Neuronal stem cell (in vitro differentiated cells): ENCODE measurements around the gene SNX24. TPM values are rescaled to one million over a fixed set of nuclear protein-coding genes. Genes with fewer than 3 reads are reported as not detected.

Experiments used
- DNase-seq: peaks from one replicate; pipeline ENCODE4 v3.0.0-alpha.2; 2013; ENCODE audit warnings: low spot score
- H2AFZ ChIP-seq: one replicate; pipeline ENCODE4 v1.6.1; 2013; ENCODE audit warnings: mild to moderate bottlenecking, low read length, inconsistent platforms
- H2AK5ac ChIP-seq: 2 replicates; pipeline ENCODE4 v1.6.1; 2013; ENCODE audit warnings: low read depth, mild to moderate bottlenecking, inconsistent platforms, low read length, moderate library complexity, mixed read lengths
- H2BK120ac ChIP-seq: 2 replicates; pipeline ENCODE4 v1.6.1; 2013; ENCODE audit warnings: low read depth, mild to moderate bottlenecking, inconsistent platforms, low read length, moderate library complexity, mixed read lengths
- H2BK12ac ChIP-seq: one replicate; pipeline ENCODE4 v1.6.1; 2013; ENCODE audit warnings: low read length, inconsistent platforms
- H2BK15ac ChIP-seq: 2 replicates; pipeline ENCODE4 v1.6.1; 2013; ENCODE audit warnings: mild to moderate bottlenecking, low read length, inconsistent platforms, mixed read lengths
- H2BK5ac ChIP-seq: one replicate; pipeline ENCODE4 v1.6.1; 2013; ENCODE audit warnings: inconsistent platforms, mild to moderate bottlenecking, low read length, moderate library complexity
- H3K14ac ChIP-seq: one replicate; pipeline ENCODE4 v1.6.1; 2013; ENCODE audit warnings: low read length, inconsistent platforms
- H3K18ac ChIP-seq: 2 replicates; pipeline ENCODE4 v1.6.1; 2013; ENCODE audit warnings: low read length, inconsistent platforms
- H3K23ac ChIP-seq: 2 replicates; pipeline ENCODE4 v1.6.1; 2013; ENCODE audit warnings: low read depth, mild to moderate bottlenecking, mixed read lengths, low read length, inconsistent platforms; ENCODE audit not compliant: poor library complexity
- H3K27ac ChIP-seq: replicated peaks from 3 replicates; pipeline ENCODE4 v1.5.1; 2013; ENCODE audit warnings: low read length, inconsistent platforms
- H3K27me3 ChIP-seq, 3 experiments: 2 replicates each; pipeline ENCODE4 v1.6.1; 2013; ENCODE audit warnings: low read length in 3 of 3, mild to moderate bottlenecking in 2 of 3, inconsistent platforms in 1 of 3, low read depth in 1 of 3, mixed read lengths in 1 of 3, moderate library complexity in 1 of 3; ENCODE audit not compliant: control insufficient read depth in 3 of 3, insufficient read depth in 3 of 3
- H3K36me3 ChIP-seq, 2 donors: replicated peaks in 1 of 2; 2 replicates each; pipeline ENCODE4 v1.6.1; 2013; ENCODE audit warnings: low read length in 2 of 2; ENCODE audit not compliant: control insufficient read depth in 2 of 2, insufficient read depth in 2 of 2
- H3K4ac ChIP-seq: 2 replicates; pipeline ENCODE4 v1.6.1; 2013; ENCODE audit warnings: inconsistent platforms, mild to moderate bottlenecking, low read length, moderate library complexity
- H3K4me1 ChIP-seq, 2 donors: 1 replicate in 1 of 2; 2 replicates in 1 of 2; pipeline ENCODE4 v1.6.1; 2013; ENCODE audit warnings: low read length in 2 of 2, low read depth in 1 of 2; ENCODE audit not compliant: control insufficient read depth in 2 of 2, insufficient read depth in 1 of 2
- H3K4me2 ChIP-seq: one replicate; pipeline ENCODE4 v1.6.1; 2013; ENCODE audit warnings: mild to moderate bottlenecking, low read length, inconsistent platforms; ENCODE audit not compliant: insufficient read depth, poor library complexity, severe bottlenecking
- H3K4me3 ChIP-seq, 2 donors: 2 replicates each; pipeline ENCODE4 v1.5.1; 2013; ENCODE audit warnings: low read length in 2 of 2, mild to moderate bottlenecking in 2 of 2, inconsistent platforms in 1 of 2, moderate library complexity in 1 of 2
- H3K79me1 ChIP-seq: one replicate; pipeline ENCODE4 v1.6.1; 2013; ENCODE audit warnings: low read depth, mild to moderate bottlenecking, inconsistent platforms, low read length, moderate library complexity
- H3K9ac ChIP-seq: one replicate; pipeline ENCODE4 v1.6.1; 2013; ENCODE audit warnings: mild to moderate bottlenecking, low read depth, low read length, inconsistent platforms; ENCODE audit not compliant: poor library complexity
- H3K9me3 ChIP-seq, 2 donors: replicated peaks in 1 of 2; 2 replicates each; pipeline versions ENCODE3 to v1.6.1; 2013; ENCODE audit warnings: low read length in 2 of 2, mild to moderate bottlenecking in 2 of 2, inconsistent platforms in 1 of 2, low read depth in 1 of 2, mixed read lengths in 1 of 2, moderate library complexity in 1 of 2; ENCODE audit not compliant: control insufficient read depth in 2 of 2, insufficient read depth in 1 of 2
- H4K8ac ChIP-seq: one replicate; pipeline ENCODE4 v1.6.1; 2013; ENCODE audit warnings: low read depth, mild to moderate bottlenecking, inconsistent platforms, low read length, moderate library complexity
- H4K91ac ChIP-seq: one replicate; pipeline ENCODE4 v1.6.1; 2013; ENCODE audit warnings: low read length, low read depth, mild to moderate bottlenecking, inconsistent platforms; ENCODE audit not compliant: poor library complexity
- WGBS, 2 donors: extraction: QIAGEN DNeasy Blood & Tissue Kit; methylation state at CpG; one replicate each; pipeline ENCODE4 v1.1.7; 2013; ENCODE audit warnings: missing lambda C conversion rate in 2 of 2, mixed read lengths in 1 of 2; ENCODE audit not compliant: insufficient read length in 2 of 2, insufficient replicate concordance in 1 of 2; ENCODE audit errors: extremely low coverage in 2 of 2; 5-methylcytosine and 5-hydroxymethylcytosine counted together
- small RNA-seq: library from polyadenylated mRNA; stranded (forward); fragments of <200 nt; extraction: miRNeasy Mini kit (QIAGEN cat#:217004); gene quantifications from one replicate; pipeline ENCODE3, GENCODE V24; 2013; ENCODE audit not compliant: insufficient read depth

The SNX24 gene

DNA sequence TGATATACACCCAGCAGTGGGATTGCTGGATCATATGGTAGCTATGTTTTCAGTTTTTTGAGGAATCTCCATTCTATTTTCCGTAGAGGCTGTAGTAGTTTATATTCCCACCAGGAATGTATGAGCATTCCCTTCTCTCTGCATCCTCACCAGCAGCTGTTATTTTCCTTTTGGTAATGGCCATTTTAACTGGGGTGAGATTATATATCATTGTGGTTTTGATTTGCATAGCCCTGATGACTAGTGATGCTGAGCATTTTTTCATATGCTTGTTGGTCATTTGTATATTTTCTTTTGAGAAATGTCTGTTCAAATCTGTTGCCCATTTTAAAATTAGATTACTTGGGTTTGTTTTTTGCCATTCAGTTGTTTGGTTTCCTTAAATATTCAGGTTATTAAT is 202.3 kb downstream of the SNX24 start:
- no peak for DNase-seq
- WGBS, 2 donors = no CpG with 5 or more reads among the region's 1 CpG
- Histone ChIP-seq H3K4me2 (no peak overlapping the region), H3K18ac (no peak overlapping the region), H4K91ac (no peak overlapping the region), H4K8ac (no peak overlapping the region), H3K79me1 (no peaks in the 10 kb centered on the region), H2BK12ac (no peak overlapping the region), H3K27me3 (peaks cover 0 to 30% (median 0%) of the 10 kb centered on the region in 3 experiments), H3K4ac (no peak overlapping the region), H3K9me3 (no peaks in the 10 kb centered on the region), H3K4me3 (no peak overlapping the region), H3K27ac (no peak overlapping the region), H2BK5ac (no peak overlapping the region), H3K4me1 (no peaks in the 10 kb centered on the region), H3K36me3 (no peaks in the 10 kb centered on the region), H2BK15ac (no peak overlapping the region), H2AFZ (no peak overlapping the region), H3K9ac (no peak overlapping the region), H2AK5ac (no peak overlapping the region), H2BK120ac (no peak overlapping the region), H3K23ac (no peak overlapping the region), H3K14ac (no peak overlapping the region)

DNA sequence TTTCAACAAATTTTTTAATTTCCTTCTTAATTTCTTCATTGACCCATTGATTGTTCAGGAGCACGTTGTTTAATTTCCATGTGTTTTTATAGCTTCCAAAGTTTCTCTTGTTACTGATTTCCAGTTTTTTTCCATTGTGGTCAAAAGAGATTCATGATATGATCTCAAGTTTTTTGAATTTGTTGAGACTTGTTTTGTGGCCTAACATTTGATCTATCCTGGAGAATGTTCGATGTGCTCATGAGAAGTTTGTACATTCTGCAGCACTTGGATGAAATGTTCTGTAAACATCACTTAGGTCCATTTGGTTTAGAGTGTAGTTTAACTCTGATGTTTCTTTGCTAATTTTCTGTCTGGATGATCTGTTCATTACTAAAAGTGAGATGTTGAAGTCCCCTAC is 205.8 kb downstream of the SNX24 start:
- Histone ChIP-seq H3K4me1 (no peaks in the 10 kb centered on the region), H2AFZ (no peak overlapping the region), H2BK12ac (no peak overlapping the region), H3K79me1 (no peaks in the 10 kb centered on the region), H3K4ac (no peak overlapping the region), H3K4me3 (no peak overlapping the region), H3K36me3 (no peaks in the 10 kb centered on the region), H3K23ac (no peak overlapping the region), H2AK5ac (no peak overlapping the region), H3K18ac (no peak overlapping the region), H3K9ac (no peak overlapping the region), H2BK15ac (no peak overlapping the region), H3K14ac (no peak overlapping the region), H2BK5ac (no peak overlapping the region), H3K27me3 (peaks cover 0 to 3% (median 0%) of the 10 kb centered on the region in 3 experiments), H3K27ac (no peak overlapping the region), H3K4me2 (no peak overlapping the region), H4K91ac (no peak overlapping the region), H4K8ac (no peak overlapping the region), H3K9me3 (no peaks in the 10 kb centered on the region), H2BK120ac (no peak overlapping the region)
- WGBS, 2 donors = no CpG with 5 or more reads among the region's 2 CpGs
- no peak for DNase-seq

Small RNAs within 50 kb of the gene (small RNA-seq; reads per million reads assigned to genes)
- not detected for gene RN7SL689P
